Measurements from ENCODE around the gene SFT2D3.

Gene SFT2D3

DNA sequence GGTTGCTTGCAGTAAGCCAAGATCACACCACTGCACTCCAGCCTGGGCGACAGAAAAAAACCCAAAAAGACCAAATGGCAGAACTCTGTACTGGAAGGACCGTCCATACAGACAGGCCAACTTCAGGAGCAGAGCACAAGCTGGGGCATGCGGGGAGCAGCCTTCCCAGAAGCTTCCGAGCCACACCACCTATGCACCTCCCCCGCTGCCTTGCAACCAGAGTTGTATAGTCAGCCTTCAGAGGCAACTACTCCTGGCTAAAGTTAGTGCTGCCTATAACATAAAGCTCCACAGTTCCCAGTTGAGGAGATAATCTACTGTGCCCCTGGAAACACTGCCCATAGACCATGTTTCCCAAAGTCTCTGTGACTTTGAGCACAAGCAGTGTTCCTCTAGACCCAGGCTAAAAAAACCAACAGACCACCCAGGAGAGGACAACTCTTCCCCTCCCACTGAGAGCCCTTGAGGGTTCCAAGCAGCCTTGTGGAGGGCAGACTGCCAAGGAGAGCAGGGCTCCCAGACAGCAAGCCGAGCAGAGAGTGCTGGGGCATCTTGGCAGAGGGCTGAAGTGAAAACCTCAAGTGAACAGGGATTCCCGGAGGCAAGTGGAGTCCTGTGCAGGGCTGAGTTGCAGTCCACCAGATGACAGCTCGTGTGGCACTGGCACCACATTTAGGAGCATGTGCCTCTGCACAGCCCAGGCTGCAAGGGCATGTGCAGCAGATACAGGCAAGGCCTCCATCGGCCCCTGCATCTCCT is 6.8 kb downstream of the SFT2D3 start:
- no peak for DNase-seq (ENCODE audit: low spot score)

DNA sequence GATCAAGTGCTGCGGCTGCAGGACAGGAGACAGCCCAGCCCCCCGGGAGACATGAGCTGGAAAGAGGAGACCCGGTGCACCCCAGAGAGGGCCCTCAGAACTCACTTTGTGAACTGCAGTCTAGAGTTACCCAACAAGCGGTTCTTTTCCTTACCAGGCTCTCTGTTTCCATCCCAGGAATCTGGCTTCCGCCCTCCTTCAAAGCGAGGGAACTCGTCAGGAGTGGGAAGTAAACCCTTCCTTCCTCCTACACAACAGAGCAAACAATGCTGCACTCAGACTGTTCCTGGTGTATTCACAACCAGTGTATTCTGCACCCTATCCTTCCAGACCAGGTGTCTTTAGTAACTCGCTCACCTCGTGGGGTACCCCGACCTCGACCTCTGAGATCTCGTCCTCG is 8.0 kb downstream of the SFT2D3 start:
- DNase-seq (ENCODE audit: low spot score) = no peak

DNA sequence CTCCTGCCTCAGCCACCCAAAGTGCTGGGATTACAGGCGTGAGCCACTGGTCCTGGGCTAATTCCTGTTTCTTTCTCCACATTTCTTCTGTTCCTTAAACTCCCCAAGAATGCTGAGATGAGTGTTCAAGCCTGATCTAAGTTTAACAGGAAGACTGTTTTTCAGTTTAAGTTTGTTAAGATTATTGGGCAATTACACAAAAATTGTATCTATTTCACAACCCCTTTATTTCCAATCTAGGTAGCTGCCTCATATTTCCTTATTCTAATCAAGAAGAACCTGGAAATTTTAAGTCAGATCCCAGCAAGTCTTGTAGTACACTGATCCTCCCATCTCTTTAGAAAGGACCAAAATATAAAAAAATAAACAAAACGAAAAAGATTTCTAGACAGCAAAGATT is 11.7 kb downstream of the SFT2D3 start:
- no peak for DNase-seq (ENCODE audit: low spot score)

DNA sequence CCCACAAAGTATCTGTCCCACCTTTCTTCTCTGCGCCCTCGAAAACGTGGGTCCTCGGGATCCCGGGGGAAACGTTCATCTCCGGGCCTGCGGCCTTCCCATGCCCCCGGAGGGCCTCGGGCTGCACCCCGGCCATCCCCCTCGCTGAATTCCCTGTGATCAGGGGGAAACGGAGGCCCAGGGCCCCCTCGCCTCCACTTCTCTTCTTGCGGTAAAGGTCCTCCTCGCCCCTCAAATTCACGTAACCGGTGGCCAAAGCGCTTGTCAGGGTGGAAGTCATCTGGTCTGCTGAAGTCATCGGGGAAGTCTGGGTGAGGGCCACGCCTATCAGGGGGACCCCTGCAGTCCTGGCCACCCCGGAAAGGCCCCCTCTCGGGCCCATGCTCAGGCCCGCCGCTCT is 12.3 kb downstream of the SFT2D3 start:
- DNase-seq (ENCODE audit: low spot score) = no peak

DNA sequence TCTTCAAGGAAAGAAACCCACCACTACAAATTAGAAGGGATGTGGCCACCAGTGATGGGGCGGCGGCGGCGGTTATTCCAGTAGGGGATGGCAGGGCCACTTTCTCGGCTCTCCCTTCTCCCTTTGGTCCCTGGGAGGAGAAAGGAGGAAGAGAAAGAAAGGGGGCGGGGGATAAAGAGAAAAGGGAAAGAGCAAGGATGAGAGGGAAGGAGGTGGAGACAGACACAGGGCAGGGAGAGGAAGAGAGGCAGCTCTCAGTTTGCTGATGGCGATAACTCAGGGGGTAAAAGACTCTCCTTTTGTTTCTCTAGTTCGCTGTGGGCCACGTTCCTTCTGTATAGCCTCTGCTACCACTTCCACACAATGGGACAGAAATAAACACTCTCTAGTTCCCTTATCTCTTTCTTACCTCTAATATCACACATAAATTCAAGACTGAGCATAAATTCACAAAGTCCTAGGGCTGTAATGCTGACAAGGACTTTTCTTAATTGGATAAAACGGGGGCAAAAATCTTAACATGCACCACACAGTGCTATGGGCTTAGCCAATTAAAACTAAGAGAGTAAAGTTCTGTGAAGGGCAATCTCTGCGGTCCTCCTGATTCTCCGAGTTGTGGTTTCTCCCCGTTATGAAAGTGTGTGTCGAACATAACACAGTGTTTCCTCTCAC is 14.6 kb downstream of the SFT2D3 start:
- DNase-seq (ENCODE audit: low spot score) = no peak

DNA sequence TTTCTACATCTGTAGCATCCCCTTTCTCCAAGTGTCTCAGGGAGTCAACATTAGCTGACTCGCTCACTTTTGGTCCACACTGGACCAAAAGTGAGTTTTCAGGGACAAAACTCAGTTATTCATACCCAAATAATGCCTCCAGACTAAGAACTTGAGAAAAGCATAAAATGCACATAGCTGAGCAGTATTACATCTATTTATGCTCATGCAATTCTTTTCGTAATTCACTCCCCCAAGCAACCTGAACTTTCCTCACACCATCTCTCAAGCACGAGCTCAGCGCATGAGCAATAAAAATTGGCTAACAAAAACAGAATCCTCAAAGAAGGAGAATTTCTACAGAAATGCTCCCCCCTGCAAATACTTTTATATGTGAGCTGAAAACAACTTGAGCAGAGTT is 17.0 kb downstream of the SFT2D3 start:
- no peak for DNase-seq (ENCODE audit: low spot score)

DNA sequence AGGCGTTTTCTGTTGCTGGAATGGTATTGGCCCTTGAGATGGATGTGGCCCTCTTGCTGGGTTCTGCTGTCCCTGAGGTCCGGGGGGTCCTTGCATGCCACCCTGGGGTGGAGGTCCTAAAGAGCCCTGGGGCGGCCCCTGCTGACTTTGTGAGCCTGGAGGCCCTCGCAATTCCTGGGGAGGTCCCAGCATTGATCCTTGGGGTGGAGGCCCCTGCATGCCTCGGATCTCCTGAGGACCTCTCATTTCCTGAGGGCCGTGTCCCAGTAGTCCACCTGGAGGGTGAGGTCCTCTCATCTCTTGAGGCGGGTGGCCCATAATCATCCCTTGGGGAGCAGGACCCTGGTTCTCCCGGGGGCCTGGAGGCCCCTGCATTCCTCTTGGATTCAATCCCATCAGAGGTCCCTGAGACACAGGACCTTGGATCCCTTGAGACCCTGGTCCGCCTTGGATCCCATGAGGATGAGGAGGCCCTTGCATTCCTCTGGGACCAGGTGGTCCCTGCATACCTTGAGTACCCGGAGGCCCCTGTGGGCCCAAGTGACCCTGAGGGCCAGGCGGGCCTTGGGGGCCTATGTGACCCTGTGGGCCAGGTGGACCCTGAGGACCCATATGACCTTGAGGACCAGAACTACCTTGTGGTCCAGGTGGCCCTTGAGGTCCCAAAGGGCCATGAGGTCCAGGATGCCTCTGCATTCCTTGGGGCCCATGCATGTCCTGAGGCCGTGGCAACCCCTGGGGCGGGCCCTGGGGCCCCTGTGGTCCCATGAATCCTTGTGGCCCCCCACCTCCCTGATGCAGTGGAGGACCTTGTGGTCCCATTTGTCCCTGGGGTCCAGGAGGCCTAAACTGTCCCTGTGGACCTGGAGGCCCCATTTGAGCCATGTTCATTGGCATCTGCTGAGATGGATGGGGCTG is 18.3 kb downstream of the SFT2D3 start:
- no peak for DNase-seq (ENCODE audit: low spot score)

DNA sequence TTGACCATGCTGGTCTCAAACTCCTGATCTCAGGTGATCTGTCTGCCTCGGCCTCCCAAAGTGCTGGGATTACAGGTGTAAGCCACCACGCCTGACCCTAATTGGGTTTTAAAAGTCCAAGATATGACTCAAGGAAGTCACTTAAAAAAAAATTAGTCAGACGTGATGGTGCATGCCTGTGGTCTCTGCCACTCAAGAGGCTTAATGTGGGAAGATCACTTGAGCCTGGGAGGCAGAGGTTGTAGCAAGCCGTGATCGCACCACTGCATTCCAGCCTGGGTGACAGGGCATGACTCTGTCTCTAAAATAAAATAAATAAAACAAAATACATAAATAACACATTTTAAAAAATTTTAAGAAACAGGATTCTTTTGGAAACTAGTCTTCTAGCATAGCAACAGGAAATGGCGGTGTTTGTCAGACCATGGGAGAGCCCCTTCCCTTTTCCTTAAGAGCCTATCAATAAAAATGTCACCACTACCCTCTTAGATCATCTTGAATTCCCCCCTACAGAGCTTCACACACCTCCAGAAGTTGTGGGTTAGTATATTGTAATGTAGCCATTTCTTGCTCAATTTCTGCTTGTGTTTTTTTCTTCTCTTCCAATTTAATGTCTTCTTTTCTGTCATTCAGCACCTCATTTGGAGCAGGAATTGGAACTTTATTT is 20.1 kb downstream of the SFT2D3 start:
- DNase-seq (ENCODE audit: low spot score) = peak; percentile 29

DNA sequence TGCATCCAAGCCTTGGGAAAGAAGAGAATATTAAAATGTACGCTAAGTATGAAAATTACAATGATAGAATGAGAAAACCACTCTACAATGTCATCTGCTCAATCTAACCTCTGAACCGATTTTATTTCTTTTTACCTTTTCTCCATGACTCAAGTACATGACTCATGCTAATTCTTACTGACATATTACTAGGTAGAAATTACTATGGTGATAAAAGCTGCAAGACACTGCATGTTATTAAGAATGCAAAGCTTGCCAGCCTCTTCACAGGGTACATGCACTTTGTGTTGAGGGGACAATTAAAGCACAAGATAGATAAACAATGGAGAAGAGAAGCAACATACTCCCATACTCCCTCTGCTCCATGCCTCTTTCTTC is 20.7 kb downstream of the SFT2D3 start:
- DNase-seq (ENCODE audit: low spot score) = no peak

DNA sequence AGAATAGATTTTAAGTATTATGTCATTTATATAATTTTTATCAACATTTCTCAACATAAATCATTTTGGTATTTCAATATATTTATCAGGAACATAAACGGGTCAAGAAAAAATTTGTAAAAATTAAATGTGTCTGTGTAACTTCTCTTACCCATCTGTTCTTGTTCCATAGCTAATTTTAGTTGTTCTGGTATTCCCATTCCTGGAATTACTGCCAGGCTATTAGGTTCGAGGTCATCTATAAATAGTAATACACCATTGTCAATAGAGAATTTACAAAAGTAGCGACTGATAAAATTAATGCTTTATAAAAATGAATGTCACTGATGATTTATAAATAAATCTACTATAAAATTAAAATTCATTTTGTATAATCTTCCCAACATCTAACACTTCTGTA is 21.5 kb downstream of the SFT2D3 start:
- DNase-seq (ENCODE audit: low spot score) = no peak

DNA sequence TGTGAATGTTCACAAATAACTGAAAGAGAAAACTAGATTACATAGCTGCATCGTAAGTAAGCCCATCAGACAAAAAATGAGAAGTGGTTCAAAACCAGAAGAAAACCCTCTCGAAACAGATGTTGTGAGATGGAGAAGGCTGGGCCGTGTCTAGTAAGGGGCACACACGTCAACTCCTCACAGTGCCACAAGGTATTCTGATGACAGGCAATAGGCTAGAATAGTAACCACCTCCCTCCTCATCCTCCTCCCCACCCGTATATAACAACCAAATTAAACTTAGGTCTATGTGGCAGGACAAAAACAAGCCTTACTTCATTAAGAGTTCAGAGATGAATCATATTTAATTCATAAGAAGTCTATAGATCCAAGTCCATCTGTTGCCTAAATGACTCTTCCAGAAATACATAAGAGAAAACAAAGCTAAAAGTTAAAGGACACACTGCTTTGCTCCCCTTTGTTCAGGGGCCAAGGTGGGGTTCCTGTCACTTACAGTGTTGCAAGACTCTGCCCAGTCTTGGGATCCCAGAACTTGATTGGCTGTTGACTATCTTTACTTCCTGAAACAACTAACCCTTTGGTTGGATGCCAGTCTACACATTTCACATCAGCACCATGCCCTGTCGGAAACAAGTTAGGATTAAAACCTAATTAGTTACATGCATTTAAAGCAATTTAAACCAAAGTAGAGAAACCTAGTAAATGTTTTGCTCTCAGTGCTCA is 25.0 kb downstream of the SFT2D3 start:
- no peak for DNase-seq (ENCODE audit: low spot score)

DNA sequence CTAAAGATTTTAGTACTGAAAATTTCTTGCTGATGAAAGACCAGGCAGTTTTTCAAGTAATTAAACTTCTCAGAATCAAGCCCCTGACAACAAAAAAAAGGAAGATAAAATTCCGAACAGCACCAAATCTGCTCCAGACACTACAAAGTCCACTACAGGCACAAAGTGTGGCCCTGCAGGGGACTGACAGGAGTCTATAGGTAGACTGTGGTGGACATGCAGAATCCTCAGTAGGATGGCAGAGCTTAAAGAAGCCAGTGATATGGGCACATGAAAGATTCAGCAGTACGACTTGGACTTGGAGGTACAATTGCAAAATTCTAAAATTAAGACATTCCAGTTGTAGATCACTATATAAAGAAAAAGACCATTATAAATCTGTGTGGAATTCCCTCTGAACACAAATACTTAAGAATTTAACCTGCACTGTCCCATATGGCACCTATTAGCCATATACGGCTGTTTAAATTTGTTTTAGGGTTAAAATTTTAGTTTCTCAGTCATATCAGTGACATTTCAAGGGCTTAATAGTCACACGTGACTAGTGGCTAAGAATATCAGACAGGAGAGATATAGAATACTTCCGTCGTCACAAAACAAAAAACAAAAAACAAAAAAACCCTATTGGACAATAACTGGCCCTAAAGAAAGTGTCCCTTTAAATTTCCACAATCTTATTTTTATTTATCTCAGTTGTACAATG is 32.0 kb downstream of the SFT2D3 start:
- no peak for DNase-seq (ENCODE audit: low spot score)

DNA sequence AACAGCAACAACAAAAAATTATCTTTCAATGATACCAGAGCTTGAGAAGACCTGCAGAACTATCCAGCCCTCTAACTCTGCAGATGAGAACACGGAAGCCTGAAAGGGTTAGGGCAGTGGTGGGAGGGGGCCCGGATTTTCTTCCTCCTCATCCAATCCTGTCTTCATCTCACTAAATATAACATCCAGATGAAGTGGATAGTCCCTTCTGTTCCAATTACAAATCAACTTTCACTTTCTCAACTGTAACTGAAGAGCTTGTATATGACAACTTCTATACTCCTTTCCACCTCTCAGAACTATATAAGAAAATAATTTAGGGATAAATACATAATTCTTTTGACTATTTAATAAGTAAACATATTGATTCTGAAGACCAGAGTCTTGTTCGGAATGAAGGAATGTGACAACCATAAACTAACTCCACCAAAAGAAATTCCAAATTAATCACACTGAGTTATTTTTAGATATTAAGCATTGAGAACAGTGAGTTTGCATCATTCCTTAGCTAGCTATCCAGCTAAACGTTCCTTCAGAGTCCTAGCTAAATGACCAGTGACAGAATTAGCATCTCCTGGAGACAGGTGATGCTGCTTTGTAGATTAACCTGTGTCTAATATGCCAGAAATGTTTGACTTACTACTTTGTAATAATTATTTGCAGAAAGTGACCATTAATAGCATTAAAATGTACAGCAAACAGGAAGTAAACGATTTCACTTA is 32.7 kb downstream of the SFT2D3 start:
- DNase-seq (ENCODE audit: low spot score) = peak; percentile 43

DNA sequence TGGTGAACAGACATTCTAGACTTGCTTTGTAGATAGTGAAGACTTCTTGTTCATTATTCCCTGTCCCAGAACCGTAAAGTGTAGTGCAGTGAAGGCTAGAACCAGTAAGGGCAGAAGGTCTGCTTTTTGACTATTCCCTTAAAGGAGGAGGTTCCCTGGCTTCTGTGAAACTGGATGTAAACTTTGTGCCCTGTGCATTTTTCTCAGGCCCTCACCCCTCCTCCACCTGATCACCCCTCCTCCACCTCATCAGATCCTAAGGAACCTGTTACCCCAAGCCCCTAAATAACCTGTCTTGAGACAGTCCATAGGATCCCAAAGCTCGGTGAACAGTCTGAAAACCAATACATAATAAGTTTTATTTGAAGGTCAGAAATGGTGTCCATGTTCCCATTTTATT is 33.7 kb downstream of the SFT2D3 start:
- no peak for DNase-seq (ENCODE audit: low spot score)

DNA sequence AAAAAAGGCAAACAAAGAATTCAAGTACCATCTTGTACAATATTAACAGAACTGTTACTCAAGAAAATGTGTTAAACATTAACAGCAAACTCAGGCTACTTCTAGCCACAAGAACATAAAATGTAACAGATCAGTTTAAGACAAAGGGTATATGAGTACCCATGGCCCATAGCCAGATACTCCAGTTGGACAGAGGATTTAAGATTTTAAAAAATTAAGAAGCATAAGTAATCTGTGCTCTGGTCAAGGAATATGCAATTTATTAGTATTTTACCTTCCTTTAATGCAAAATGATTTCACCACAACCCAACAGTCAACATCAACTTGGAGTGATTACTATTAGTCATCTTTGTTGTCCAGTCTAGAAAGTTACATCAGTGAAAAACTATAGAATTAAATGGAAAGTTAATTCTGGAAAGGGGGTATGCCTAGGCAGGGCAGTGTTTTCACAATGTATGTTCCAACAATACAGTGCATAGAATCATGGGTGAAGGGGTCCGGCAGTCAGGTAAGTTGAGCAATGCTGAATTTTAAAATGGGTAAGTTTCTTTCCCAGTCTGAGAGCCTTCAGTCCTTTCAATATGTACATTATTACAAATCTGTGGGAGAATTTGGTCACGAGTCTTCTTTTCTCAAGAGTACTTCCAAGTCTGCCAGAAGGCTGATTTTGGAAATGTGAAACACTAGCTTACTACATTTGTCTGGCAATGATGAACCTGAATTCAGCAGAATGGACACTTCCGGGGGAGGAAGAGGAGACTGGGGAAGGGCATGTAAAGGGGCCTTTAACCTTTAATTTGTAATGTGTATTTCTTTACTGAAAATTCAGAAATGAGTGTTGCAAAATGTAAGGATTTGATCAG is 34.5 kb downstream of the SFT2D3 start:
- DNase-seq (ENCODE audit: low spot score) = no peak

DNA sequence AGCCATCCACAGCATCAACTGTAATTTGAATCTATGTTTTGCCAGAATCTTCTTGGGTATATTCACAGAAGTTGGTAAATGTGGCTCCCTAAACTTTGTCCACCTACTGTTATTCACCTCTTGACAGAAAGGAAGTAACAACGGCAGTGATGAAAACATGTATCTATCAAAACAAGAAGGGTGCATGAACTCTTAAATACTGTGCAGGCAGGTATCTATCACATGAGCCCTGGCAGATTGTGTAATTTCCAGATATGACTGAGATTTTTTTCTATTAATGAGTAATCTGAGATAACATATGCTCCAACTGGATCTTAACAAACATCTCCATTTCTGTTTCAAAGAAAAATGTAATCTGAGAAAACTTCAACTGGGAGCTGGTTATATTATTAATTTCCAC is 36.6 kb downstream of the SFT2D3 start:
- DNase-seq (ENCODE audit: low spot score) = no peak

DNA sequence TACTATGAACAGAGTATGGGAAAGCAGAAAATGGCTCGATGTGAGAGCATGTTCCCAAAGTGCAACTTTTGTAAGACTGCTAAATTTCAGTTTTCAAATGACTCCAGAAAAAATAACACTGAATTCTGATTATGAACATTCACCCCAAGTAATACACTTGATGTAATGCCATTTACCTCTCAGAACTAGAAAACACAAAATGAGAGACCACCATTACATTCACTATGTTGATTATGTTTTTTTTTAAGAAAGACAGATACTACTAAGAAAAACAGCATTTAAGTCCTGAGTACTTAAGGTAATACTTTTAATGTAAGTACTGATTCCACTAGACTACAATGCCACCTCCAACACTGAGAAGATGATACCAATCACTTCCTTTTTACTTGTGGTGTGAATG is 38.5 kb downstream of the SFT2D3 start:
- no peak for DNase-seq (ENCODE audit: low spot score)

DNA sequence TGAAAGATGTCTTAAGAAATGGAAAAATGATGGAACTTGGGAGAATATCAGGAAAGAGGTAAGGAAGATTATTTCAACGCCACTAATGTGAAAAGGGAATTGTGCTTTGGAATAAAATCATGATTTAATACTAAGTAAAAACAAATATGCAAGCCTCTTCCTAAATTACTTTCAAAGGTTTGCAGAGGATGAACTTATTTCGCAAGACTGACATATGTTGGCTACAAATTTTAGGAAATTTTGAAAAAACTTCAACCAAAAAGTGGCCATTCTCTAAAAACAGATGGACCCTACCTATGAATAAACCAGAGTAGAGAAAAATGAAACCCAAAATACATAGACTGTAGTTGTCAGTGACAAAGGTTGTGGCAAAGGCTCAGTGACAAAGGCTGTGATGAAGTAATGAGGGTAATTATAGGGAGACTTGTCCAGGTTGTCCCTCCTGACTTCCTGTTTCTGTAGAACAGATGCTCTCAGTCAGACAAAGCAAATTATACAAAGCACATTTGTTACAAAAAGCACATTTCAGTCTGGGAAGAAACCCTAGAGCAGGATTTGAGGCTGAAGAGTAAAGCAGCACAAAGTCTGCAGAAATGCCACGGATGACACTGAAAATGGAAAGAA is 39.5 kb downstream of the SFT2D3 start:
- DNase-seq (ENCODE audit: low spot score) = no peak

DNA sequence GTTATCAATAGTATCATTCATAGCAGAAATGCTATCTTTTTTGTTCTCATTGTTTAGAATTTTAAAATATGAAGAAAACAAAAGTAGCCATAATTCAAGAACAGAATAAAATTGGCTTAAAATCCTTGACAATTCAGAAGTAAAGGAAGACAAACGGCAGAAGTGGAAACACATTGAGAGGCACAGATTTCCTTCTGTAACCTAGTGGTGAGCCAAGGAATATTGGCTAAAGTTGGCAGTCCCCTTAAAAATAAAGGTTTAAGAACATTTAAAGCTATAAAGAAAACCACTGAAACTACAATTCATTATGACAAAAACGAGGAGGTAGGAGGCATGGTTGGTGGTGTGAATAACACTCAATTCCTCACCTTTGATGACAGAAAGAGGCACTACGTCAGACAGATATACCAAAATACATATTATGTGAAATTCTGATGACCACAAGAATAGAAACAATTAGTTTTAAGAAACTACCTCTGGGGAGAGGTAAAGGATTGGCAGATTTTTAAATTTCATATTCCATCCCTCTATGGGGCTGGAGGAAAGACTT is 42.3 kb downstream of the SFT2D3 start:
- DNase-seq (ENCODE audit: low spot score) = no peak
